ENCODE data around the gene LONRF2.

LONRF2 gene

DNA sequence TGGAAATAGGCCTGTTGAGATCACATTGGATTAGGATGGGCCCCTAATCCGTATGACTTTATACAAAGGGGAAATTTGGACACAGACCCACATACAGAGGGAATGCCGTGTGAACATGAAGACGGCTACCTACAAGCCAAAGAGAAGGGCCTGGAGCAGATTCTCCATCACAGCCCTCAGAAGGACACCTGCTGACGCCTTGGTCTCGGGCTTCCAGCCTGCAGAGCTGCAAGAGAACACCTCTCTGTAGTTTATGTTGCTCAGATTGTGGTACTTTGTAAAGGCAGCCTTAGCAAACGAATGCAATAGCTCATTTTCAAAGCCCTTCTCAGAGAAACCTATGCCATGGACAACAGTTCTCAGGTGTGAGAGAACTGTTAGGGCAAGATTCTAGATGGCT lies 86.1 kb downstream of the LONRF2 start:
- no peak for DNase-seq (ENCODE audit: low read depth in 3 of 3)

DNA sequence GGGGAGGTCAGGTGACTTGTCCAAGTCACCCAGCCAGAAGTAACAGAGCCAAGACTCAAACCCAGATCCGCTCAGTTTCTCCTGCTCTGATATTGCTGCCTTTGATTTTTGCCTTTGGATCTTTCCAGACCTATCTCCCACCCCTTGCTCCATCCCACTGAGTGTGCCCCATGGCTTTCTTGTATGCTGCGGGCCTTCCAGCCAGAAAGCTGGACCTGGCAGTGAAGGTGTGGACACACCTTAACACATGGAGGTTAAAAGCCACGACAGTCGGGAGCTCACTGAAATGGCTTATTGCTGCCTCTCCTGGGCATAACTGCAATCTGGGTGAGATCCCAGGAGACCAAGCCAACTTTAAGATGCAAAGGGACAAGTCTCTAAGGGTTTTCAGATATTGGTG lies 86.7 kb downstream of the LONRF2 start:
- no peak for DNase-seq (ENCODE audit: low read depth in 3 of 3)

DNA sequence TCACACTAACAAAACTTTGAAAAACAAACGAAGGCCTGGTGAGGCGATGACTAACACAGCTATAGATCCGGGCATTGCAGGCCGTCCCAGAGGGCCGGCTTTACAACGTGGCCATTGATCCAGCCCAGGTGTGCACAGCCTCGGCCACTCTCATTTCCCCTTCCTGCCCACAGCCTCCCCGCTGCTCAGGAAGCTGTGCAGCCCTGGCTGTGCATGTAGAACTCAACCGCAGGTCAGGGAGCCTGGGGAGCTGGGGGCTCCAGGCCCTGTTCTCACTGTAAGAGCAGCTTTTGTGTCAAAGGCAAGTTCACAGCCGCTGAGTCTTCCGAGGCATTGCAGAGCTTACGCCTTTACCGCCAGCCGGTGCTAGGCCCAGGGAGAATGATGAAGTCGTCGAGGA lies 87.2 kb downstream of the LONRF2 start:
- no peak for DNase-seq (ENCODE audit: low read depth in 3 of 3)

DNA sequence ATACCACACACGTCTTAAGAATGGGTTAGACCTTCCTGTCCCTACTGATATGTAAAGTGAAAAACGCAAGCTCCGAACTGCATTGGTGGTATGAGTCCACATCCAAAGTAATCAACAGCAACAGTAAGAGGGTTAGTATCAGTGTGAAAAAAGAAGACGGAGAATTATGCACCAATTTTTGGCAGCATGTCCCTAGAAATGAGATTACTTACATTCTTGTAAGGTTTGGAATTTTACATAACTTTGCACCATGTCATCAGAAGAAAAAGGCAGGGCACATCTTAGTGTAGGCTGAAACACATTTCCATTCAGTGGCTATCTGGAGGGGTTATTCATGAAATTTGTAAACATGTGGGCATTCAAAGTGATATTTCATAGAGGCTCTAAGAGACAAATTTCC lies 88.2 kb downstream of the LONRF2 start:
- no peak for DNase-seq (ENCODE audit: low read depth in 3 of 3)

DNA sequence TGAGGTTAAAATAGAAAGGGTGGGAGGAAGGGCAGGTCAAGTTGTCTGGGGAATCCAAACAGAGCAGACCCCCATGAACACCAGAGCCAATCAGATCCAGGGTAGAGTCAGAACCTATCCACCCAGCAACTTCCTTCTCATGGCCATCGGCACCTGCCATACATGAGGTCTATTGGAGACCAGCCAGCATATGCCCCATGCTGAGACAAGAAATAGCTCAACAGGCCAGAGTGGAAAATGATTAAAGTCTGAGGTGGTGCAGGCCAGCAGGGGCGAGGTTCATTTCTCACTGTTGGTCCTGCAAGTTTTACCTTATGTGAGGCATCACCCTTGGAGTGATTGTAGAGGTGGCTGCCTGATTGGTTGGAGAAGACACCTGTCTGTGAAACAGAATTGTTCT lies 89.2 kb downstream of the LONRF2 start:
- DNase-seq (ENCODE audit: low read depth in 3 of 3) = no peak

DNA sequence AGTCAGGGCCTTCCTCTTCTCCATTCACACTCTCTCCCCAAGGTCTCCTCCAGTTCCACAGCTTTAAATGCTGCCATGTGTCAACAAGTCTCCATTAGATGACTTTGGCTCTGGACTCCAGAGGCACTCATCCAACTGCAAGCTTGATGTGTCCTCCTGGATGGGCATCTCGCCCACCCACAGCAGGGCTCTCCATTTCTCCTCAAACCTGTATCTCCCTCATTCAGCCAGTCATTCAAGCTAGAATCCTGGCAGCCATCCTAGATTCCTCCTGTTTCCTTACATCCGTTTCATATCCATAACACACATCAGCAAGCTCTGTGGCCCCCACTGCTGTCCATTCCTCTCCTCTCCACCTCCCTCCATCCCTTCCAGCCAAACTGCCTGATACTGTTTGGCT lies 91.5 kb downstream of the LONRF2 start:
- DNase-seq (ENCODE audit: low read depth in 3 of 3) = no peak

DNA sequence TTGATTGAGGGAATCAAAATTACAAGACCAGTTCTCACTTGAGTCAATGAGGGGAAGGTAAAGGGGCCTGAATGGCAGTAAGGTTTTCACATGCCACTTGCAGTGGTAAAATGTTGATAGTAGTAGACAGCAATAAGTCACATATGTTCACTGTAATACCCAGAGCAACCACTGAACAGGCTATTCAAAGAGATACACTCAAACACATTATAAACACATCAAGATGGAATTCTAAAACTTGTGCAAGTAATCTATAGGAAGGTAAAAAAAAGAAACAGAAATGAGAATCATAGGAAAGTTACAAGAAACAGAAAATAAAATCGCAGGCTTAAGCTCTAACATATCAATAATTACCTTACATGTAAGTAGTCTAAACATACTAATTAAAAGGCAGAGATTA lies 93.3 kb downstream of the LONRF2 start:
- no peak for DNase-seq (ENCODE audit: low read depth in 3 of 3)

DNA sequence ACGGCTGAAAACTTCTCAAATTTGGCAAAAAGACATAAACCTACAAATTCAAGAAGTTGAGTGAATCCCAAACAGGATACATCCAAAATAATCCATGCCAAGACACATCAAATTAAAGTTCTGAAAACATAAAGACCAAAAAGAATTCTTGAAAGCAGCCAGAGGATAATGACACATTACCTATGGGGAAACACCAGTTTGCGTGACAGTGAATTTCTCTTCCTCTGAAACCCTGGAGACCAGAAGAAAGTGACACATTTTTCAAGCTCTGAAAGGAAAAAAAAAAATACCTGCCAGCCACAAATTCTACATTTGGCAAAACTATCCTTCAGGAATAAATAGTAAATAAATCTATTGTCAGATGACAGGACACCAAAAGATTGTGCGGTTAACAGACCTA lies 93.9 kb downstream of the LONRF2 start:
- no peak for DNase-seq (ENCODE audit: low read depth in 3 of 3)

DNA sequence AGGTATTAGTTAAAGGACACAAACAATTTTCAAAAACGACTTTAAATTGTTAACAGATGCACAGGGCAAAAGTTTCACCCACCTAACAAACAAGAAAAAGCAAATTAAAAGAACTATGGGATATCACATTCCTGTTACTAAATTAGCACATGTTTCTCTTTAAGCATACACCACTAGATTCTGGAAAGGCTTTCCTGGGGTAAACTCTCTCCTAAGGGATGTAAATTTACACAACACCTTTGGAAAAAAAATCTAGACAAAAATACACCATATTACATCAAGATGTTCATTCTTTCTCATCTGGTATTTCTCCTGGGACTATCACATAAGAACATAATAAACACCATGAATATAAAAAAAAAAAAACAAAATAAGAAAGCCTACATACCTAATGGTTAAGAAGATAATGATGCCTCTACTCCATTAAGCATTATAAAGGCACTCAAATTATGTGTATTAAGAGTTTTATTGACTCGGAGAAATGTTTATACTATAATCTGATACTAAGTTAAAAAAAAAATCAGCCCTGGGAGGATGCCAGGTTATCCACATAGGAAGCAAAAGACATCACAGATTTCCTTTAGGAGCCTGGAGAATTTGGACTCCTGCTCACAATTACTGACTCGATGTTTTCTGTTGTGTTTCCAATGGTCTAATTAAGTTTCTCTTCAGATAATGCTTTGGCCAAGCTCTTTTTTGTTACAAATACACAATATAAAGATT lies 97.2 kb downstream of the LONRF2 start:
- no peak for DNase-seq (ENCODE audit: low read depth in 3 of 3)

DNA sequence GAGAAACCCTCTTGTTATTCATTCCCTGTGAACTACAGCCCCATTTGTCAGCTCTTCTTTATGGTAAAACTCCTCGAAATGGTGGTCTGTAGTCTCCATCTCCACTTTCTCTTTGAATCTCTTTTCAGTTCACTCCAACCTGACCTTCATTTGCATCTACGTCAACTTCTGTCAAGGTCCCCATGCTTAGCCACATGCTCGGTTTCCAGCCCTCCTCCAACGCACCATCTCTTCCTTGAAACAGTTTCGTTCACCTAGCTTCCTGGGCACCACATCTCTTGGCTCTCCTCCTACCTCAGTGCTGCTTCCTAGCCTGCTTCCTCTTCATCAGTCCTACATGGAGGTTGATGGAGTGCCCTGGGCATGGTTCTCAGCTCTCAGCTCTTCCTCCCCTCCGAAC lies 98.8 kb downstream of the LONRF2 start:
- no peak for DNase-seq (ENCODE audit: low read depth in 3 of 3)

Data from stimulated activated CD4-positive, alpha-beta T cell treated with anti-CD3 and anti-CD28 coated beads, TNF-alpha, amount 100 ng/mL, for 4 hours (primary cell).